Measurements from ENCODE around the gene FGF12.

Gene FGF12

GRCh38 chr3:192155194-192155593 is 572.1 kb downstream of the FGF12 start:
- Histone ChIP-seq H3K14ac (ENCODE audit: low read length) (no peak overlapping the region), H2BK5ac (ENCODE audit: low read length) (no peak overlapping the region), H3K4me1 (ENCODE audit: control insufficient read depth in 2 of 2, insufficient read depth in 1 of 2, low read depth in 1 of 2, low read length in 2 of 2) (no peaks in the 10 kb centered on the region), H3K4ac (ENCODE audit: low read length) (no peak overlapping the region), H3K27ac (replicated peaks; ENCODE audit: low read length) (no peak overlapping the region), H2AK5ac (ENCODE audit: low read depth, low read length) (no peak overlapping the region), H3K36me3 (replicated peaks in 1 of 2; ENCODE audit: control insufficient read depth in 2 of 2, insufficient read depth in 2 of 2, low read length in 2 of 2) (no peaks in the 10 kb centered on the region), H4K91ac (ENCODE audit: low read depth, low read length, poor library complexity) (no peak overlapping the region), H3K23ac (ENCODE audit: low read depth, low read length, poor library complexity) (no peak overlapping the region), H2BK12ac (ENCODE audit: low read length) (no peak overlapping the region), H4K8ac (ENCODE audit: low read depth, low read length) (no peak overlapping the region), H3K9me3 (replicated peaks in 1 of 2; ENCODE audit: control insufficient read depth in 2 of 2, insufficient read depth in 1 of 2, low read depth in 1 of 2, low read length in 2 of 2) (no peaks in the 10 kb centered on the region), H3K79me1 (ENCODE audit: low read depth, low read length) (no peaks in the 10 kb centered on the region), H3K4me3 (ENCODE audit: low read length in 2 of 2) (no peak overlapping the region), H2BK15ac (ENCODE audit: low read length) (no peak overlapping the region), H3K9ac (ENCODE audit: low read depth, low read length, poor library complexity) (no peak overlapping the region), H3K27me3 (ENCODE audit: control insufficient read depth in 3 of 3, insufficient read depth in 3 of 3, low read depth in 1 of 3, low read length in 3 of 3) (no peaks in the 10 kb centered on the region), H2AFZ (ENCODE audit: low read length) (no peak overlapping the region), H2BK120ac (ENCODE audit: low read depth, low read length) (no peak overlapping the region), H3K4me2 (ENCODE audit: insufficient read depth, low read length, poor library complexity, severe bottlenecking) (no peak overlapping the region), H3K18ac (ENCODE audit: low read length) (no peak overlapping the region)
- no CpG with 5 or more reads among the region's 9 CpGs for WGBS, 2 donors (ENCODE audit: extremely low coverage in 2 of 2, insufficient read length in 2 of 2, insufficient replicate concordance in 1 of 2)
- no peak for DNase-seq (ENCODE audit: low spot score)

- DNase-seq (ENCODE audit: low spot score) = no peak
- H2BK15ac ChIP-seq (ENCODE audit: low read length) = no peak overlapping the region
- no peak overlapping the region for H3K4ac ChIP-seq (ENCODE audit: low read length)
- no peak overlapping the region for H4K91ac ChIP-seq (ENCODE audit: low read depth, low read length, poor library complexity)
- no peaks in the 10 kb centered on the region for H3K27me3 ChIP-seq (ENCODE audit: control insufficient read depth in 3 of 3, insufficient read depth in 3 of 3, low read depth in 1 of 3, low read length in 3 of 3)
- no peak overlapping the region for H3K27ac ChIP-seq (replicated peaks; ENCODE audit: low read length)
- no peak overlapping the region for H2BK5ac ChIP-seq (ENCODE audit: low read length)
- no peak overlapping the region for H2AK5ac ChIP-seq (ENCODE audit: low read depth, low read length)
- H3K23ac ChIP-seq (ENCODE audit: low read depth, low read length, poor library complexity) = no peak overlapping the region
- WGBS, 2 donors (ENCODE audit: extremely low coverage in 2 of 2, insufficient read length in 2 of 2, insufficient replicate concordance in 1 of 2) = no CpG with 5 or more reads among the region's 4 CpGs
- no peak overlapping the region for H2BK12ac ChIP-seq (ENCODE audit: low read length)
- no peak overlapping the region for H3K4me2 ChIP-seq (ENCODE audit: insufficient read depth, low read length, poor library complexity, severe bottlenecking)
- H2BK120ac ChIP-seq (ENCODE audit: low read depth, low read length) = no peak overlapping the region
- H3K79me1 ChIP-seq (ENCODE audit: low read depth, low read length) = no peaks in the 10 kb centered on the region
- no peak overlapping the region for H3K18ac ChIP-seq (ENCODE audit: low read length)
- H2AFZ ChIP-seq (ENCODE audit: low read length) = no peak overlapping the region
- no peaks in the 10 kb centered on the region for H3K9me3 ChIP-seq (replicated peaks in 1 of 2; ENCODE audit: control insufficient read depth in 2 of 2, insufficient read depth in 1 of 2, low read depth in 1 of 2, low read length in 2 of 2)
- H3K4me1 ChIP-seq (ENCODE audit: control insufficient read depth in 2 of 2, insufficient read depth in 1 of 2, low read depth in 1 of 2, low read length in 2 of 2) = no peaks in the 10 kb centered on the region
- H4K8ac ChIP-seq (ENCODE audit: low read depth, low read length) = no peak overlapping the region
- H3K14ac ChIP-seq (ENCODE audit: low read length) = no peak overlapping the region
- no peak overlapping the region for H3K9ac ChIP-seq (ENCODE audit: low read depth, low read length, poor library complexity)
- H3K4me3 ChIP-seq (ENCODE audit: low read length in 2 of 2) = no peak overlapping the region
- H3K36me3 ChIP-seq (replicated peaks in 1 of 2; ENCODE audit: control insufficient read depth in 2 of 2, insufficient read depth in 2 of 2, low read length in 2 of 2) = no peaks in the 10 kb centered on the region
Observed at GRCh38 chr3:192133271-192133670, 594.1 kb downstream of the FGF12 start.

- Histone ChIP-seq H3K23ac (ENCODE audit: low read depth, low read length, poor library complexity) (no peak overlapping the region), H2AK5ac (ENCODE audit: low read depth, low read length) (no peak overlapping the region), H3K9me3 (replicated peaks in 1 of 2; ENCODE audit: control insufficient read depth in 2 of 2, insufficient read depth in 1 of 2, low read depth in 1 of 2, low read length in 2 of 2) (no peaks in the 10 kb centered on the region), H3K4me1 (ENCODE audit: control insufficient read depth in 2 of 2, insufficient read depth in 1 of 2, low read depth in 1 of 2, low read length in 2 of 2) (no peaks in the 10 kb centered on the region), H2AFZ (ENCODE audit: low read length) (no peak overlapping the region), H3K4me2 (ENCODE audit: insufficient read depth, low read length, poor library complexity, severe bottlenecking) (no peak overlapping the region), H2BK12ac (ENCODE audit: low read length) (no peak overlapping the region), H3K27ac (replicated peaks; ENCODE audit: low read length) (no peak overlapping the region), H3K4ac (ENCODE audit: low read length) (no peak overlapping the region), H3K18ac (ENCODE audit: low read length) (no peak overlapping the region), H3K14ac (ENCODE audit: low read length) (no peak overlapping the region), H2BK120ac (ENCODE audit: low read depth, low read length) (no peak overlapping the region), H4K8ac (ENCODE audit: low read depth, low read length) (no peak overlapping the region), H3K36me3 (replicated peaks in 1 of 2; ENCODE audit: control insufficient read depth in 2 of 2, insufficient read depth in 2 of 2, low read length in 2 of 2) (no peaks in the 10 kb centered on the region), H3K4me3 (ENCODE audit: low read length in 2 of 2) (no peak overlapping the region), H3K9ac (ENCODE audit: low read depth, low read length, poor library complexity) (no peak overlapping the region), H2BK15ac (ENCODE audit: low read length) (no peak overlapping the region), H3K79me1 (ENCODE audit: low read depth, low read length) (no peaks in the 10 kb centered on the region), H3K27me3 (ENCODE audit: control insufficient read depth in 3 of 3, insufficient read depth in 3 of 3, low read depth in 1 of 3, low read length in 3 of 3) (no peaks in the 10 kb centered on the region), H4K91ac (ENCODE audit: low read depth, low read length, poor library complexity) (no peak overlapping the region), H2BK5ac (ENCODE audit: low read length) (no peak overlapping the region)
- no CpG with 5 or more reads among the region's 4 CpGs for WGBS, 2 donors (ENCODE audit: extremely low coverage in 2 of 2, insufficient read length in 2 of 2, insufficient replicate concordance in 1 of 2)
- peak; percentile 3 for DNase-seq (ENCODE audit: low spot score)
Observed at GRCh38 chr3:192130534-192131132, 596.7 kb downstream of the FGF12 start.

GRCh38 chr3:192129586-192129985 is 597.8 kb downstream of the FGF12 start:
- Histone ChIP-seq H3K14ac (ENCODE audit: low read length) (no peak overlapping the region), H3K27ac (replicated peaks; ENCODE audit: low read length) (no peak overlapping the region), H3K4me3 (ENCODE audit: low read length in 2 of 2) (no peak overlapping the region), H4K91ac (ENCODE audit: low read depth, low read length, poor library complexity) (no peak overlapping the region), H3K4ac (ENCODE audit: low read length) (no peak overlapping the region), H2BK120ac (ENCODE audit: low read depth, low read length) (no peak overlapping the region), H3K23ac (ENCODE audit: low read depth, low read length, poor library complexity) (no peak overlapping the region), H2BK12ac (ENCODE audit: low read length) (no peak overlapping the region), H3K4me2 (ENCODE audit: insufficient read depth, low read length, poor library complexity, severe bottlenecking) (no peak overlapping the region), H3K79me1 (ENCODE audit: low read depth, low read length) (no peaks in the 10 kb centered on the region), H4K8ac (ENCODE audit: low read depth, low read length) (no peak overlapping the region), H3K9me3 (replicated peaks in 1 of 2; ENCODE audit: control insufficient read depth in 2 of 2, insufficient read depth in 1 of 2, low read depth in 1 of 2, low read length in 2 of 2) (no peaks in the 10 kb centered on the region), H3K36me3 (replicated peaks in 1 of 2; ENCODE audit: control insufficient read depth in 2 of 2, insufficient read depth in 2 of 2, low read length in 2 of 2) (no peaks in the 10 kb centered on the region), H3K4me1 (ENCODE audit: control insufficient read depth in 2 of 2, insufficient read depth in 1 of 2, low read depth in 1 of 2, low read length in 2 of 2) (no peaks in the 10 kb centered on the region), H3K27me3 (ENCODE audit: control insufficient read depth in 3 of 3, insufficient read depth in 3 of 3, low read depth in 1 of 3, low read length in 3 of 3) (no peaks in the 10 kb centered on the region), H3K18ac (ENCODE audit: low read length) (no peak overlapping the region), H3K9ac (ENCODE audit: low read depth, low read length, poor library complexity) (no peak overlapping the region), H2AK5ac (ENCODE audit: low read depth, low read length) (no peak overlapping the region), H2BK15ac (ENCODE audit: low read length) (no peak overlapping the region), H2AFZ (ENCODE audit: low read length) (no peak overlapping the region), H2BK5ac (ENCODE audit: low read length) (no peak overlapping the region)
- no peak for DNase-seq (ENCODE audit: low spot score)
- WGBS, 2 donors (ENCODE audit: extremely low coverage in 2 of 2, insufficient read length in 2 of 2, insufficient replicate concordance in 1 of 2) = no CpG with 5 or more reads among the region's 1 CpG
